ENCODE measurements around the gene CABLES1. TPM values are rescaled to one million over a fixed set of nuclear protein-coding genes. Genes with fewer than 3 reads are reported as not detected.

CABLES1 gene
- total RNA-seq, 4 donors from 2014 or later, result 8.5 to 12.6 (median 9.2) TPM

DNA sequence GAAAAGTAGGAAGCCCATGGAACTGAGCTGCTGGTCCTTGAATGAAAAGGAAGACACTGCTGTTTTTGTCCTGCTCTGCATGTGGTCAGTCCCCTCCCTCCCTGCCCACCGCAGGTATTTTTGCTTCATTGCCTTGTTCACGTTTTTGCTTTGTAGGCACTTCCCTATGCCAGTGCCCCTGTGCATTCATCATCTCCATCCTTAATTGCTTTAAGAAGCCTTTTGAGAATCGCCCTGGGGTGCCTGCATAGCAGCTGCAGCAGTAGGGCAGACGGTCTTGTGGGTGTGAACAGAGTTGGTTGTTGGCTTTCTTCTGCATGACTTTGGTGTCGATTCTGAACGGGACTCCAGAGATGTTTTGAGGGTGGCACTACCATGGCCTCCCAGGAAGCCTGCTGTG is 97.0 kb downstream of the CABLES1 start:
- H3K4me3 ChIP-seq, result no peak overlapping the region
- H3K4me1 ChIP-seq, result peaks cover 3 to 14% of the 10 kb centered on the region in 2 donors
- no peaks in the 10 kb centered on the region for H3K9me3 ChIP-seq
- no peaks in the 10 kb centered on the region for H3K36me3 ChIP-seq
- DNase-seq, result no peak
- intact Hi-C loops (cut with DNase I; ENCODE audit: low total_unique reads), result loop anchor here (10.0 kb wide), 1 partner anchor 98 kb away; the partner anchor contains the start of gene CABLES1
- TF ChIP-seq POLR2A (IDR thresholded peaks at IDR 0.05), result no peak
- TF ChIP-seq, protein P1, sequence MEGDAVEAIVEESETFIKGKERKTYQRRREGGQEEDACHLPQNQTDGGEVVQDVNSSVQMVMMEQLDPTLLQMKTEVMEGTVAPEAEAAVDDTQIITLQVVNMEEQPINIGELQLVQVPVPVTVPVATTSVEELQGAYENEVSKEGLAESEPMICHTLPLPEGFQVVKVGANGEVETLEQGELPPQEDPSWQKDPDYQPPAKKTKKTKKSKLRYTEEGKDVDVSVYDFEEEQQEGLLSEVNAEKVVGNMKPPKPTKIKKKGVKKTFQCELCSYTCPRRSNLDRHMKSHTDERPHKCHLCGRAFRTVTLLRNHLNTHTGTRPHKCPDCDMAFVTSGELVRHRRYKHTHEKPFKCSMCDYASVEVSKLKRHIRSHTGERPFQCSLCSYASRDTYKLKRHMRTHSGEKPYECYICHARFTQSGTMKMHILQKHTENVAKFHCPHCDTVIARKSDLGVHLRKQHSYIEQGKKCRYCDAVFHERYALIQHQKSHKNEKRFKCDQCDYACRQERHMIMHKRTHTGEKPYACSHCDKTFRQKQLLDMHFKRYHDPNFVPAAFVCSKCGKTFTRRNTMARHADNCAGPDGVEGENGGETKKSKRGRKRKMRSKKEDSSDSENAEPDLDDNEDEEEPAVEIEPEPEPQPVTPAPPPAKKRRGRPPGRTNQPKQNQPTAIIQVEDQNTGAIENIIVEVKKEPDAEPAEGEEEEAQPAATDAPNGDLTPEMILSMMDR (IDR thresholded peaks at IDR 0.05), result no peak
- H3K27me3 ChIP-seq, result no peaks in the 10 kb centered on the region
- H3K27ac ChIP-seq, result peak overlapping the region; percentile 84 to 95

DNA sequence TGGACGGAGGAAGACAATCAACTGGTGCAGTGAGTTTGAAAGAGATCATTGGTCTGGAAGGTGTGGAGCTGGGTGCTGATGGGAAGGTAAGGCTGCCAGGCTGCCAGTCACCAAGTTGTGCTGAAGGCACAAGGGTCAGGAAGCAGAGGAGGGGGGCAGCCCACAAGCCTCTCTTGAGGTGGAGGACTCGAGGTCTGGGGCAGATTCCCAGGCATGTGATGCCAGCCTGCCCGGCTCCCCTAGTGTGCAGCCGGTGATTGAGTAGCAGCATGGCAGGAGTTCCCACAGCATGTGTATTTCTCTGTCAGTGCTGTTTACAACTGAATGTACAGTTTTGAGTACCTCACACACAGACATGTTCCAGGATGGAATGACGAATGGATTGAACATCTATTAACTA is 99.3 kb downstream of the CABLES1 start:
- intact Hi-C loops (cut with DNase I; ENCODE audit: low total_unique reads), result loop anchor here (10.0 kb wide), 1 partner anchor 100 kb away; the partner anchor contains the start of gene CABLES1
- no peak overlapping the region for H3K27ac ChIP-seq
- TF ChIP-seq, protein P1 (IDR thresholded peaks at IDR 0.05), result no peak
- no peak for TF ChIP-seq POLR2A (IDR thresholded peaks at IDR 0.05)

DNA sequence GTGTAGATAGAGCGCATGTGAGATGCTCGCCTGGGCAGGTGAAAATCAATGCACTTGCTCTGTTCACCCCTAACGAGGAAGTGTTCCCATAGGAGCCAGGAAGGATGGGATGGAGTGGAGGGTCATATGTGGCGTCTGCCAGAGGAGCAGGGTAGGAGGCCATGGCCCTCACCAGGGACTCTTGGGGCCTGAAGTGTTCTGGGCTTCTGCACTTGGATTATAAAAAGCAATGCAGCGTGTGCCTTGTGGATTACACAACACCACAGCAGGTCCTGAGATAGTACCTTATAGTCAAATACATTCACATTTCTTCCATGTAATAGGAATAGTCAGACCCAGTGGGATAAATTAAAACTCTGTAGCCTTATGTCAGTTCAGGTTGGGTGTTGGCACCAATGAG is 100.1 kb downstream of the CABLES1 start:
- Histone ChIP-seq H3K4me3 (no peak overlapping the region), H3K36me3 (no peaks in the 10 kb centered on the region), H3K4me1 (peaks cover 0 to 3% of the 10 kb centered on the region in 2 donors), H3K27ac (no peak overlapping the region), H3K27me3 (no peaks in the 10 kb centered on the region), H3K9me3 (no peaks in the 10 kb centered on the region)
- intact Hi-C loops (cut with DNase I; ENCODE audit: low total_unique reads), result loop anchor here (10.0 kb wide), 1 partner anchor 101 kb away; the partner anchor contains the start of gene CABLES1
- no peak for DNase-seq
- TF ChIP-seq, protein P1 (IDR thresholded peaks at IDR 0.05), result no peak
- TF ChIP-seq POLR2A (IDR thresholded peaks at IDR 0.05), result no peak

More for the DNA sequence above, 99.3 kb downstream of the CABLES1 start:
- Histone ChIP-seq H3K4me1 (peaks cover 0 to 3% of the 10 kb centered on the region in 2 donors), H3K9me3 (no peaks in the 10 kb centered on the region), H3K27me3 (no peaks in the 10 kb centered on the region), H3K36me3 (no peaks in the 10 kb centered on the region), H3K4me3 (no peak overlapping the region)
- no peak for DNase-seq

DNA sequence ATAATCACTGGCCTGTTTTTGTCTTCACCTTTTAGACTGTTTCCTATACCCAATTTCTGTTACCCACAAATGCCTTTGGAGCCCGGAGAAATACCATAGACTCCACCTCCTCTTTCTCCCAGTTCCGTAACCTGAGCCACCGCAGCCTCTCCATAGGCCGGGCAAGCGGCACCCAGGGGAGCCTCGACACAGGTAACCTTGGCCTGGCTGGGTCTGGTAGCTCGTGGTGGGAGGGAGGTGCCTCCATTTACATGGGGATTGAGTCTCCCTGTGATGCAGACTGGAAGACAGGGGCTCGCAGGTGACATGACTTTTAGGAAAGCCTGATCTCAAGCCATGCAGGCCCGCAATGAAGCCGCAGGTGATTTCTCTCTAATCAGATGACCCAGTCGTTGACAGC is 100.6 kb downstream of the CABLES1 start:
- peaks cover 0 to 3% of the 10 kb centered on the region in 2 donors for H3K4me1 ChIP-seq
- DNase-seq, result no peak
- no peaks in the 10 kb centered on the region for H3K36me3 ChIP-seq
- TF ChIP-seq, protein P1 (IDR thresholded peaks at IDR 0.05), result no peak
- no peak for TF ChIP-seq POLR2A (IDR thresholded peaks at IDR 0.05)
- intact Hi-C loops (cut with DNase I; ENCODE audit: low total_unique reads), result loop anchor here (10.0 kb wide), 1 partner anchor 101 kb away; the partner anchor contains the start of gene CABLES1
- no peaks in the 10 kb centered on the region for H3K9me3 ChIP-seq
- H3K27ac ChIP-seq, result no peak overlapping the region
- no peaks in the 10 kb centered on the region for H3K27me3 ChIP-seq
- H3K4me3 ChIP-seq, result no peak overlapping the region

DNA sequence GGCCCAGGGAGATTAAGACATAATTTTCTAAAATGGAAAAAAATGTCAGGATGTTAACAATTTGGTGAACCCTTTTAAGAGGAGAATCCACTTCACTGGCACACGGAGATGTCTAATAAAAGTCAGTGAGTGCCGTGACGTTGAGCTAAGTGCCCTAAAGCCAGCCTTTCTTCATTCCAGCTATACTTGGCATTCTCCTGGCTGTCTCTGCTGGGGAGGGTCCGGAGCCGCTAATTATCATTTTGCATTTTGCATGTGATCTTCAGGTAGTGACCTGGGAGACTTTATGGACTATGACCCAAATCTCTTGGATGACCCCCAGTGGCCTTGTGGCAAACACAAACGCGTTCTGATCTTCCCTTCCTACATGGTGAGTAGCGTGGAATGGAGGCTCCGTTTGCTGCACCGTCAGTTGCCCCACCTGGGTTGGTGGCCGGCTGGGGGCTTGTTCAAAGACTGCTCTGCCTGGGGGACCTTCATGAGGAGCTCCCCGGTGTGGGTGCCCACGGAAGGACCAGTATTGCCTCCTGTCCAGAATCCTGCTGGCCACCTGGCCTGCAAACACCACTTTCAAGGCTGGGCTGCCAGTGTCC is 101.7 kb downstream of the CABLES1 start:
- no peak for DNase-seq
- Histone ChIP-seq H3K4me3 (no peak overlapping the region), H3K27ac (peak overlapping the region; percentile 82 to 91), H3K9me3 (no peaks in the 10 kb centered on the region), H3K4me1 (no peaks in the 10 kb centered on the region), H3K36me3 (no peaks in the 10 kb centered on the region), H3K27me3 (no peaks in the 10 kb centered on the region)
- intact Hi-C loops (cut with DNase I; ENCODE audit: low total_unique reads), result loop anchor here (10.0 kb wide), 1 partner anchor 102 kb away; the partner anchor contains the start of gene CABLES1
- TF ChIP-seq, protein P1 (IDR thresholded peaks at IDR 0.05), result no peak
- no peak for TF ChIP-seq POLR2A (IDR thresholded peaks at IDR 0.05)

Measured in uterus (tissue), 4 donors.